Testis (tissue), 3 donors: ENCODE results near the gene DNAJB6. TPM values are rescaled to one million over a fixed set of nuclear protein-coding genes. Genes with fewer than 3 reads are reported as not detected.
A peak's percentile ranks its signal among the peaks of the same experiment; 100 is the strongest.

ENCODE experiments used
- DNase-seq: peaks from one replicate; pipeline ENCODE4 v3.0.0-alpha.2; 2019
- H3K27ac ChIP-seq, 2 donors: fragments of 200-600 bp; sonication (generic); one replicate each; pipeline ENCODE4 v1.5.1; 2019
- H3K27me3 ChIP-seq: fragments of 200-600 bp; sonication (generic); one replicate; pipeline ENCODE4 v1.5.1; 2019
- H3K36me3 ChIP-seq: fragments of 200-600 bp; sonication (generic); one replicate; pipeline ENCODE4 v1.5.1; 2017; ENCODE audit warnings: low read depth; ENCODE audit errors: missing control alignments
- H3K4me1 ChIP-seq: fragments of 200-600 bp; sonication (generic); one replicate; pipeline ENCODE4 v1.5.1; 2019
- H3K4me3 ChIP-seq, 2 donors: fragments of 200-600 bp; sonication (generic); one replicate each; pipeline ENCODE4 v1.5.1; 2017 to 2019
- H3K9me3 ChIP-seq: fragments of 200-600 bp; sonication (generic); one replicate; pipeline ENCODE4 v1.5.1; 2017
- CTCF ChIP-seq, 3 experiments: fragments of 450-650 bp in 2 of 3; fragments of 200-600 bp in 1 of 3; sonication (generic) in 1 of 3; IDR thresholded peaks; one replicate each; pipeline ENCODE4 v1.5.1; 2016 to 2019; ENCODE audit warnings: antibody characterized with exemption in 3 of 3, mild to moderate bottlenecking in 2 of 3, moderate library complexity in 1 of 3
- POLR2A ChIP-seq: fragments of 450-650 bp; IDR thresholded peaks from one replicate; pipeline ENCODE4 v1.6.1; 2017; ENCODE audit warnings: antibody characterized with exemption, mild to moderate bottlenecking, moderate library complexity
- WGBS, 2 donors: methylation state at CpG; one replicate each; pipeline ENCODE4 v1.1.5; 2018; 5-methylcytosine and 5-hydroxymethylcytosine counted together
- intact Hi-C: fragments of 100-400 bp; cut with DNase I; formaldehyde crosslinking; loops from one replicate; pipeline ENCODE4 v1.15.1; 2023; ENCODE audit warnings: low total_unique reads
- polyA plus RNA-seq: library from polyadenylated mRNA; stranded (reverse); fragments of 350-450 nt; fragmentation: Illumina TruSeq; extraction: RNeasy Lipid Tissue Mini Kit (QIAGEN cat#74804); gene quantifications from one replicate; pipeline ENCODE4 v1.2.3, GENCODE V29; 2014; ENCODE audit warnings: low read depth, low replicate concordance; ENCODE audit not compliant: insufficient read depth
- total RNA-seq, 2 donors: library from RNA; depleted of rRNA; stranded (reverse); fragments of >200 nt; gene quantifications; one replicate each; pipeline ENCODE4 v1.2.3, GENCODE V29; 2016

The DNAJB6 gene
- total and polyA plus RNA-seq, 3 donors from 2014 or later = 154 to 262 (median 172) TPM

GRCh38 chr7:157413881-157414701 lies 77.3 kb downstream of the DNAJB6 start:
- no peaks in the 10 kb centered on the region for H3K27me3 ChIP-seq
- H3K4me3 ChIP-seq = peak overlapping the region; percentile 18 to 48
- intact Hi-C loops = no loop called here
- 51 to 80% methylated on average over 39 to 49 of the region's 49 CpGs for WGBS, 2 donors
- no peak overlapping the region for H3K27ac ChIP-seq
- DNase-seq = no peak
- no peaks in the 10 kb centered on the region for H3K36me3 ChIP-seq
- no peaks in the 10 kb centered on the region for H3K9me3 ChIP-seq
- no peaks in the 10 kb centered on the region for H3K4me1 ChIP-seq
- no peak for TF ChIP-seq CTCF (IDR thresholded peaks at IDR 0.05)
- no peak for TF ChIP-seq POLR2A

GRCh38 chr7:157414702-157415096 lies 77.9 kb downstream of the DNAJB6 start:
- H3K27me3 ChIP-seq = no peaks in the 10 kb centered on the region
- H3K4me1 ChIP-seq = no peaks in the 10 kb centered on the region
- no peak overlapping the region for H3K4me3 ChIP-seq
- TF ChIP-seq CTCF (IDR thresholded peaks at IDR 0.05) (no peak), POLR2A (no peak)
- H3K27ac ChIP-seq = no peak overlapping the region
- H3K36me3 ChIP-seq = no peaks in the 10 kb centered on the region
- intact Hi-C loops = no loop called here
- no peak for DNase-seq
- 67 to 79% methylated on average over 3 to 6 of the region's 8 CpGs for WGBS, 2 donors
- H3K9me3 ChIP-seq = no peaks in the 10 kb centered on the region

- Histone ChIP-seq H3K4me3 (no peak overlapping the region), H3K36me3 (no peaks in the 10 kb centered on the region), H3K4me1 (no peaks in the 10 kb centered on the region), H3K9me3 (no peaks in the 10 kb centered on the region), H3K27me3 (no peaks in the 10 kb centered on the region), H3K27ac (no peak overlapping the region)
- no peak for DNase-seq
- TF ChIP-seq POLR2A (no peak), CTCF (IDR thresholded peaks at IDR 0.05) (no peak)
- 91 to 95% methylated on average over 15 to 16 of the region's 16 CpGs for WGBS, 2 donors
- intact Hi-C loops = no loop called here
Measured at GRCh38 chr7:157415486-157415885, 78.7 kb downstream of the DNAJB6 start.

GRCh38 chr7:157416011-157416410 lies 79.2 kb downstream of the DNAJB6 start:
- Histone ChIP-seq H3K4me3 (no peak overlapping the region), H3K4me1 (no peaks in the 10 kb centered on the region), H3K9me3 (no peaks in the 10 kb centered on the region), H3K27ac (no peak overlapping the region), H3K36me3 (no peaks in the 10 kb centered on the region), H3K27me3 (no peaks in the 10 kb centered on the region)
- no peak for DNase-seq
- 95% methylated on average over 28 to 30 of the region's 30 CpGs for WGBS, 2 donors
- intact Hi-C loops = no loop called here
- TF ChIP-seq CTCF (IDR thresholded peaks at IDR 0.05) = no peak
- TF ChIP-seq POLR2A = no peak
